CMK (cell line): ENCODE results near the gene RNF144B.
"Not testable (repeated sequence)": the region's sequence is repeated elsewhere in the genome, so short reads cannot be mapped to it uniquely, and the experiment has no call there.

ENCODE experiments used
- DNase-seq: peaks from one replicate; pipeline ENCODE4 v3.0.0-alpha.2; 2010; ENCODE audit warnings: low read depth

Gene RNF144B

DNA sequence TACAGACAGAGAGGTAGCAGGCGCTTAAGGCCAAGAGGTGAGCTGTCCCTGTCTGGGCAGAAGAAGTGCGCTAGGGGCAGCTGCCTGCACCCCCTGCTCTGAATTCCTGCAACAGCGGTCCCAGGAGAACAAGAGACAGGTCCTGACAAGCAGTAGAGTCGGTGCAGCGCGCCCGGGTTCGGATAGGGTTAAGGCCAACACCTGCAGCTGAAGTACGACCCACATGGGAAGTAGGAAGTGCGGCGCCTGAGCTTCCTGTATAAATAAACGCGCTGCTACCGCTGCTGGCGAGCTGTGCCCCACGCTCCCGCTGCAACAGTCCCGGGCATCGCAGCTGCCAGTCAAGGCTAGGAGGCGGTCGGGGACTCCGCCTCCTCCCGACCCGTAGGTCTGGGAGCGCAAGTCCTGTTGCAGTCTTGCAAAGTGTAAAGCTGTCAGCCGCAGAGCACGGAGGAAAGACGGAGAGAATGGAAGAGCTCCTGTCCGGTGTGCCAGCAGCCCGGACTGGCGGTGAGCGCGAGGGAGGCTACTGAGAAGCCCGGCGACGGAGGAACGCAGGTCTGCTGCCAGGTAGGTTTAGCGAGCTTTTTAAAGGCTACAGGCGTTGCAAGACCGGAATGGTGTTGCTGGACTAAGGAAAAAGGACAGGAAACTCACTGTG, at the start of gene RNF144B:
Gene RNF144B (plus strand): TSS at position 290 of the 661 bp plus-strand sequence. CDS start 12,185 bp downstream, outside the sequence.
- peak; percentile 53 for DNase-seq

DNA sequence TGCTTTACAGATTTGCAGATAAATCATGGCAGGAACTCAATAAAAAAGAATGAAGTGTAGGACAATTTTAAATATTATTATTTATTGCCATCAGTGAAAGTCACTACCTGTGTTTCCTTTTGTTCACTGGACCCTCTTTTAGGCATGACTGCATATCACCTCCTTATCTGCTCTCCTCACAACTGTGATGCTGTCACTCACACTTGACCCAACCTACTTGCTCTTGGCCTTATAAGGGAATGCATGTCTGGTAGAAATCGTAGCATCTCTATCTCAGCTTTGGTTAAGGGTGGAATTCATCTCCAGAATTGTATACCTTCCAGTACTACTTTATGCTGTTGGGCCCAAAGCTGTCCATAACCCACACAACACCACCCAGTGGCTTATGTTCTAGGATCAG, 47.6 kb upstream of the RNF144B start:
- no peak for DNase-seq

DNA sequence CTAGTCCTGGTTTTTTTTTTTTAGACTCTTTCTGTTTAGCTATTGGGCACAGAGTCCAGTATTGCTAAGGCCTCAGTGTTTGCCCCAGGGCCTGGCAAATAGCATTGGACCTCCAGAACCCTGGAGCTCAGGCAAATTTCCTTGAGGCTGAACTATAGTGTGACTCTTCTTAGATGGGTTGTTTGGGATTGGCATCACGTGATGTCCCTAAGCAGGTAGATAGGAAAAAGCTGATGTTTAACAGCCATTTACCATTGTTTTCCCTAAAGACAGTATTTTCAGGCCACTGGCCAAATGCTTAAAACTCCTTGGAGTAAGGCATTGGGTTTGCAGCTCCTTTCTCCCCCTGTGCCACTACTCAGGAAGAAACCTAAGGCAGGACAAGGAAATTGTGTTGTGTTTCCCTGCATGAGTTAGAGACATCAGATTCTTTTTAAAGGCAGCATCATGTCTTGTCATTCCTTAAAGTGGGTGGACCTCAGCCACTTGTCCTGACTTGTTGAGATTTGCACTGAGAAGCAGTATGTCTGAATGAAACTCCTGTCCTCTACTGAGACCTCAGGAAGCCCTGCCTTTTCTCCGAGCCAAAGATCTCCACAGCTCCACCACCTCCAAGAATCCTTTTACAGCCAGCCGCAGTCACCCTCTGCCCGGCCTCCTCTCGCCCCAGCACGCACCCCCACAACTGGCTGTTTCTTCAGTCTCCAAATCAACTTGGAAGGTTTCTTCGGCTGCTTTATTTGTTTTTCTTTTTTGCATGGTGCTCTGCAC, 46.2 kb upstream of the RNF144B start:
- DNase-seq = no peak

DNA sequence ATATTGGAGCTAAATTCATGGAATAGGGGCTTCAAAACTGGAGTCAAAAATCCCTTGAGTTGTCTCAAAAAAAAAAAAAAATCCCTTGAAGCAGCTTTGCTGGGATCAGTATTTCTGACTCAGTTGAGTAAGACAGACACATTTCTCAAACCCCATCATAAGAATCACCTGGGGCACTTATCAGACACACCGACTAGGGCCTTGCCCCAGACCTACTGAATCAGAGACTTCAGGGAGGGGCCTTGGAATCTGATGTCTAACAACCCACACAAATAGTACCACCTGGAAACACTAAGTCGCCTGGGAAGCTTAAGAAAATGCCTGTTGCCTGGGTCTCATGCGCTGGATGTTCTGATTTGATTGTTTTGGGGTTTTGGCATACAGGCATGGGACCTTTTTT, 44.9 kb upstream of the RNF144B start:
- DNase-seq = no peak

DNA sequence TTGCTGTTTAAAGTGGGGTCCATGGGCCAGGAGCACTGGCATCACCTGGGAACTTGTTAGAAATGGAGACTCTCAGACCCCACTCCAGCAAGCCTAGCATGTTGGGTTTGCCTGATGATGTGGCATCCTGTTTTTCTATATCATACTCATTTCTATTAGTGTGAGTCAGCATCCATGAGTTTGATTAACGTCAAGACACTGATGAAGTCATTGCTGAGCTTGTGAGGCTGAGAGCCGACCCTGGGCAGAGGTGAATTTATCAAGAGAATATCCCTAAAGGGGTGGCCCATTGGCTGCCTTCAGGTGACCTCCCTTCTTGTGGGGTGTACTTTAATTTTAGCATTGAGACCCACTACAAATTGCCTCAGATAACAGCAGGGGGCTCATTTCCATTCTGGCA, 43.4 kb upstream of the RNF144B start:
- no peak for DNase-seq

DNA sequence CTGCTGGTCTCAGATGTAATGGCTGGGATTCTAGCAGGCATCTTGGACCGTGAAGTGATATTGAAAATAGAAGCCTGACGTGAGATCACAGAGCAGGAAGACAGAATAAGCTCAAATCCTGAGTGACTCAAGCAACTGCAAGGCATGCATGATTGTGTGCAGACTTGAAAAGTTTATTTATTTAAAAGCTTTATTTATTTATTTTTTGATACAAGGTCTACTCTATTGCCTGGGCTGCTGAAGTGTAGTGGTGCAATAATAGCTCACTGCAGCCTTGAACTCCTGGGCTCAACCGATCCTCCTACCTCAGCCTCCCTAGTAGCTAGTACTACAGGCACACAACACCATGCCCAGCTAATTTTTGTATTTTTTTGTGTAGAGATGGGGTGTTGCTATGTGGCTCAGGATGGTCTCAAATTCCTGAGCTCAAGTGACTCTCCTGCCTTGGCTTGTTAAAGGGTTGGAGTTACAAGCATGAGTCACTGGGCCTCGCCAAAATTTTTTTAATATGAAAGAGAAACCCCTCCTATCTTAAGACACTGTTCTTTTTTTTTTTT, 40.1 kb upstream of the RNF144B start:
- no peak for DNase-seq

DNA sequence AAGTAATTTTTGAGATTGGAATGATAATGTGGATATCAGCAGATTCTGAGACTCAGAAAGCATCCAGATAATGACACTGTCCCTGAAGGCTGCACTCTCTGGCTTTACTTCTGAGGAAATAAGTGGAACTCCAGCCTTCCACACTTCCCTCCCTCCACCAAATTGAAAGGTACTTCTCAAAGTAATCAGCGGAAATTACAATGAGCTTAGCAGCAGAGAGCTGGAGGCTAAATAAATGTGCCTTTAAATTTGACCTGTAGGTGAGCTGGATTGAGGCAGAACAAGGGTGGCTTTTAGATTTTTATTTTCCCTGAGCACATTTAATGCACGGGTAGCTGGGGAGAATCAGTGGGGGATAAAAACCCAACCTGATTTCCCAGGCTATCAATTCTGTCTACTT, 39.3 kb upstream of the RNF144B start:
- no peak for DNase-seq

DNA sequence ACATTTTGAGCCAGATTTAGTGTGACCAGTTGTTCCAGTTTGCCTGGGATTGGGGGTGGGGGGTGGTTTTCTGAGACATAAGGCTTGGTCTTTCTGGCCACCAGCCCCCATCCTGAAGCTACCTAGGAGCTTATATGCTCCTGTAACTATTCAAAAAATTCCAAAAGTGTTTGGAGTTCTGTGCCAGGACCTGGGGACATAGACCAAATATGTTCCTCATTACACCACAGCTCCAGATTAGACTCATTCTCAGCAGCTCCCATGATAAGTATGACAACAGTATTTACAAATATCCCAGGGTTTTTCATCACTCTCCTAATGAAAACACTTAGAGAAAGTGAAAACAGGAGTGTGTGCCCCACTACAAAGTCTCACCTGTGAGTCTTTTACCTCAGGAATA, 37.8 kb upstream of the RNF144B start:
- no peak for DNase-seq

DNA sequence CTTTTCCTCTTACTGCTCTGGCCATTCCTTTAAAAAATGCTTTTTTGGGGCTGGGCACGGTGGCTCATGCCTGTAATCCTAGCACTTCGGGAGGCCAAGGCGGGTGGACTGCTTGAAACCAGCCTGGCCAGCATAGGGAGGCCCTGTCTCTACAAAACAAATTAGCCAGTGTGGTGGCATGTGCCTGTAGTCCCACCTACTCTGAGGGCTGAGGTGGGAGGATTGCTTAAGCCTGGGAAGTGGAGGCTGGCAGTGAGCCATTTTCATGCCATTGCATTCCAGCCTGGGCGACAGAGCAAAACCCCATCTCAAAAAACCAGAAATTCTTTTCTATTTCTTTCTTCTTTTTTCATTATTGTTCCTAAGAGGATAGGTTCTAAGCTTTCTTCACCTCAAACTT, 36.9 kb upstream of the RNF144B start:
- DNase-seq = no peak

DNA sequence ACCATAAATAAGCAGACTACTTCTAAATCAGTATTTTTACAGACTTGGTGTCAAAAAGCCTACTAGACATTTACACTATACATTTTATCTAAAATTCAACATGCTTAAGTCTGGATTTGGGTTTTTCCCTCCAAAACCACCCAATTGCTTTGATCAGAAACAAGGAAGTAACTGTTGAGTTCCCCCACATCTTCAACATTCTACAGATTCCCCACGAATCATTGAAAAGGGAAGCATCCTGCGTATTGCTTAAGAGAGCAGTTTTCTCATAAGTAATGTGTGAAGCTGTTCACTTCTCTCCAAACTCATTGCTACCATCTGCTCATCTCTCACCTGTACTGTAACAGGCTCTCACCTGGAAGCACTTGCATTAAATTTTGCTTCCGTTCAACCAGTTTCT, 36.4 kb upstream of the RNF144B start:
- DNase-seq = no peak

DNA sequence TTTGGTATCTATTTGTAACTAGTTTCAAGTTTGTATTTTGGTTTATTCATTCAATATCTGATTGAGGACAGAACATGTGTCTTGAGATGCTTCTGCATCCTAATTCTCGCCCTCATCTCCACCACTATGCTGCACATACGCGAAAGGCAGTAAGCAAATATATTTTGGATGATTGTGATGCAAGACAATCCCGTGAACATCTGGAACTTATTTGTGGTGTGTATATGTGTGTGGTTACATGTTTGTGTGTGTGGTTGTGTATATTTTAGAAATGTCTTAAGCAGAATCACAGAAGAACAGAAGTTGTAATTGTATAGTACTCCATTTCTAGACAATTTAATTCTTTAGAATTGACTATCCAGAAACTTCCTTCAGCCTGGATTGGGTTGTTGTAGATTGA, 35.1 kb upstream of the RNF144B start:
- DNase-seq = no peak

DNA sequence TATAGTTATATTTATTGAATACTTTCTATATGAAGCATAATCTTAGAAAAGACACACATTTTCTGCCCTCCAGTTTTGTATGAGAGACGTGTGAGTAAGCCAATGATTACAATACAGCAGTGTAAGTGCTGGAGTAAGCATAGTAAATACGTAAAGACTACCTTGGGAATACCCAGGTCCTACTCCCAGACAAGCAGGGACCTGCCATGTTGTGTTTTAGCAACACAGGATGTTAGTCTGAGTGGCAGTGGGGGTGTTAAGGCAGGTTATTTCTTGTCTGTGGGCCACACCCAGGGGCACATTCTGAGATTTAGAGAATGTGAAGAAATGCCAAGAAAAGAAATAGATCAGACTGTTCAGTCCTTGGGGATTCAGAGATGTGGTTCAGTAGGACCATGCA, 34.3 kb upstream of the RNF144B start:
- no peak for DNase-seq

DNA sequence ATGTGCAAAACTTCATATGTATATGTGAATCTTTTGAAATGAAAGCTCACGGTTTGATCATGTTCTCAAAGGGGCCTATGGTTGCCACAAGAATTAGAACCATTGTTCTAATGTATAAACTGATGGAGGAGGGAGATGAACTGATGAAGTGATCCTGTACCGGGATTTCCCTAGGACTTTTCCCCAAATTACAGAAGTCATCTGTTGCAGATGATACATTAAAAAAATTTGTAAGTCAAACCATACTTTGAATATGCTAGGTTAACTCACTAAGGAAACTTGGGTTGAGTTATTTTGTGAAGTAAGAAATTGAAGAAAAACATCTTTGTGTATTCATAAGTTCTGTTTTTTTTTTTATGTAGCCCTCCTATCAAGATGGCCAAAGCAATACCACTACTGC, 33.9 kb upstream of the RNF144B start:
- DNase-seq = no peak

DNA sequence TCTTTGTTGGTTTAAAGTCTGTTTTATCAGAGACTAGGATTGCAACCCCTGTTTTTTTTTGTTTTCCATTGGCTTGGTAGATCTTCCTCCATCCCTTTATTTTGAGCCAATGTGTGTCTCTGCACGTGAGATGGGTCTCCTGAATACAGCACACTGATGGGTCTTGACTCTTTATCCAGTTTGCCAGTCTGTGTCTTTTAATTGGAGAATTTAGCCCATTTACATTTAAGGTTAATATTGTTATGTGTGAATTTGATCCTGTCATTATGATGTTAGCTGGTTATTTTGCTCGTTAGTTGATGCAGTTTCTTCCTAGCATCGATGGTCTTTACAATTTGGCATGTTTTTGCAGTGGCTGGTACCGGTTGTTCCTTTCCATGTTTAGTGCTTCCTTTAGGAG, 29.6 kb upstream of the RNF144B start:
- DNase-seq = not testable (repeated sequence)

DNA sequence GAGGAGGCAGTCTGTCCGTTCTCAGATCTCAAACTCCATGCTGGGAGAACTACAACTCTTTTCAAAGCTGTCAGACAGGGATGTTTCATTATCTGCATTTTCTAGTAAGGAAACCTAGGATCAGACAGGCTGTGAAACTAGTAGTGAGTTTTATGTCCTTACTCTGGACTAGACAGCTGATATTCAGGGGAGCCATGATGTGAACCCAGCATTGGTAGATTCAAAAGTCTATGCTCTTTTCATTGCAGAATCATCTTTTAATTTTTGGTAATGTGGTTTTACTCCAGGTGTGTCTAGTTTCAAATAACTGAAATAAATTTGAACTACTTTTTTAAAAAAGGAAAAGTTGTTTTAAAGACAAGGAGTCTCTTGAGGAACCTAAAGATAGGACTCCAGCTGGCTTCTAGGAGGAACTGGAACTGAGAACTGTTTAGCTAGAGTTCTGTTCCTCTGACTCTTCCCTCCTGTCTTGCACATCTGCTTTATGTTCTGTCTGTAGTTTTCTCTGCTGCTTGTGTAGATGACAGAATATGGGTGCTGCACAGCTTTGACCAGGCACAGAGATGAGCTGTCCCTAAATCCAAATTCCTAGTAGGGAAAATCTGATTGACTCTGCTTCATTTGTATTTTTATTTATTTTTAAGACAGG, 27.8 kb upstream of the RNF144B start:
- DNase-seq = no peak

DNA sequence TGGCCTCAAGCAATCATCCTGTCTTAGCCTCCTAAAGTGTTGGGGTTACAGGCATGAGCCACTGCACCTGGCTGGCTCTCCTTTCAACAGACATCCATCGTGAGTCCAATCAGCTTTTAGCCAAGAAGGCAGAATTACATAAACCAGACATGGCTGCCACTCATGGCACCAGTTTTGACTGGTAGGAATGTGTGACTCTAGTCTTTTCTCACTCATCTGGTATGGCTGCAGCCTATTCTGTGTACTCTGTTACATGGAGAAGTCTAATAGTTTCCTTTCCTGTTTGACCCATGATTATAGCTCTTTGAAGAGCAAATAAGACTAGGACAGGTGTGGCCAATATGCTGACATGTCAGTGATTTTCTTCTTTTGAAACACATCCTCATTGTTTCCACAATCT, 27.0 kb upstream of the RNF144B start:
- DNase-seq = no peak

DNA sequence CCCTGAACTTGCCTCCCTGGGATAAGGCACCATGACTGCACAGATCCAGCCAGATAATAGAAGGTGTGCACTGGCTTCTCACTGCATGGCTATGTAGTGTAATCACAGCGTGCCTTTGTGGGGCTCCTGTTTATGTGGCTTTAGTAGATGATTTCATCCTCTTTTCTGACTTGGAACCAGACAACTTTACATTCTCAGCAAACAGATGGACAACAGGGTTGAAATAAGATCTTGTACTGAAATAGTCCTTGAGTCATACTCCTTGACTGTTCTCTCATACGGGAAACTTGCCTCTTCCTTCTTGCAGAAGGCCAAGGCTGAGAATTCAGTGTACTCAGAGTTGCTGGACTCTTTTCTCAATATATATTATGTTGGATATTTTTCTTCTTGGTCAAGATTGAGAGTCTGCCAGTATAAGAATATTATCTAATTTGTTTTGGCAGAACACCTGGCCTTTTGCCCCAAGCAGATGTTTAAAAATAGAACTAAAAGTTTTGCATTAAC, 25.0 kb upstream of the RNF144B start:
- no peak for DNase-seq

DNA sequence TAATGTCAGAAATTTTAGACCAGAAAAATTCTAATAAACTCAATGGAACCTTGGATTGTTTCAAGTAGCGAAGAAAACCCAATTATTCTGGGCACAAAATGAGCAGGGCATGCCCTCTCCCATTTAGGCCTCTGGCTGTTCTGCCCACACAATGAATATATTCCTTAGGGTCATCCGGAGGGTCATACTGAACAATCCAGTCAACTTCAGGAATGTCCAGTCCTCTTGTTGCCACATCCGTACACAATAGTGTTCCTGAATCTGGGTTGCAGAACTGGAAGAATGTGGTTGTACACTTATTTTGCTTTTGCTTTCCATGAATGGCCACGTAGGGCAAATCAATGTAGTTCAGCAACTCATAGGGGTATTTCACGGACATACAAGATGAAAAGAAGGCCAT, 23.4 kb upstream of the RNF144B start:
- no peak for DNase-seq

DNA sequence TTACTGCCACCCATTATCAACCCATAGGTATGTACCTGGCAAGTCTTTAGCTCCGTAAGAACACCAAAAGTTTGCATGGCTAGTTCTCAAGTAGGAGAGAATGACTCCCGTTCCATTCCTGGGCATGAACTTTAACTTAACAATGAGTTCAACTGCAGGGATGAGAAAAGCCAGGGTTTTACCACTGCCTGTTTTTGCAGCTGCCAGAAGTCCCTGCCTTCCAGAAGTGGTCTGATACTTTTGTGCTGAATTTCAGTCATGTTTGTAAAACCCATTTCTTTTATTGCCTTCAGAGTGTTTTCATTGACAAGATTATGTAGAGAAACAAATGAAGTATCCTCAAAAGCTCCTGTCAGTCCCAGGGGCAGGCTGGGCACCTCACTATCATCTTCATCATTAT, 22.6 kb upstream of the RNF144B start:
- not testable (repeated sequence) for DNase-seq

DNA sequence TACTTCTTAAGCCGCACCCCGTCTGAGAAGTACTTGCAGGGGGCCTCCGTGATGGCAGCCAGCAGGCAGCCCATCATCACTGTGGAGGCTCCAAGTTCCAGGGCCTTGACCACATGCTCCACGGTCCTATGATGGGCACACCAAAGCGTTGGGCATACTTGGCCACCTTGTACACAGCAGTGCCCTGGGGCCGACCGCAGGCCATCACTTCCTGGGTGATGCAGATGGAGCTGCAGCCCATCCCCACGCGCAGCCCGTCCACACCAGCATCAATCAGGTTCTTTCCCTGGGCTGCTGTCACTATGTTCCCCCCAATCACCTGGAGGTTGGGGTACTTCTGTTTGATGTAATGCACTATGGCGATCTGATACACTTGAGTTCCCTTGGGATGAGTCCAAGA, 19.8 kb upstream of the RNF144B start:
- DNase-seq = no peak

DNA sequence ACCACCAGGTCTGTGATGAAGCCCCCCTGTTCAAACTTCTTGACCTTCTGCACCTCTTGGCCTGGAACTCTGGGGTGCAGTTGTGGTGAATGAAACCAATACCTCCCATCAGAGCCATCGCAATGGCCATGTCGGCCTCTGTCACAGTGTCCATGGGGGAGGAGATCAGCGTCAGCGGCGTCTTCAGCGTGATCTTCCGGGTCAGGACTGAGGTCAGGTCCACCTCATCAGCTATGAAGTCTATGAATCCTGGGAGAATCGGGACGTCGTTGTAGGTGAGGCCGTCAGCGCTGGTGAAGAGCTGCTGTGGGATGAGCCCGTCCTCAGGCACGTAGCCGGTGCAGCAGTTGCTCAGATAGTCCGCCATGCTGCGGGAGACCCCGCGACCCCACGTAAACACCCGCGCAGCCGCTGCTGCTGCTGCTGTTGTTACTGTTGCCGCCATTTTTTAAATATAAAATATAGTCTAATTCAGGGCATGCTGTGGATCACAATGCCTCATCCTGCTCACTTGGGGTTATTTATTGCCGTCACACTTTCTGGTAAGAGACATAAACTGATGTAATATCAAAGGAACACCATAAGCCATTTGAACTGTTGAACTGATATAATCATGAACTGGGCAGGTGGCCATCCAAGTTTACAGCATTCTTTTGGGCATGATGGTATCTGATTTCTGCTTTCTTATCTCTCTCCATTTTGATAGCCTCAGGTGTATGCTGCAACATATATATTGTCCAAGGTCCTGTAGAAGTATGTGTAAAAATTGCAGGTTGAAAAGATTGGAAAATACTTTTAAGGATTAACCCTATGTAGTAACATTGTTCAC, 18.7 kb upstream of the RNF144B start:
- DNase-seq = no peak

DNA sequence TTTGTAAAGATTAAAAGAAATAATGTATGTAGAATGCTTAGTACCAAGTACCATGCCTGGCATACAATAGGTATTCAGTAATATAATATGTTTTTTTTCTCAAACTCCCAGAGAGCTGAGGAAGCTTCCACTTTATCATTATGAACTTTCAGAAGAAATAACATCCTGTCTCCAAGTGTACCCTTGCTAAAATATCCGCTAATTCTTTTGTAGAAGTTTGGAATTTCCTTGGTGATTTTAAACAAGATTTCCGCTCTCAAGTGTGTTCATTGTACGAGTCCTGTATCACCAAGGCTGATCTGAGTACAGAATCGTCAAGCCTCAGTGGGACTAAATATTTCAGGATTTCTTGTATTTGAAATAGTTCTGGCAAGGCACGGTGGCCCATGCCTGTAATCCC, 16.1 kb upstream of the RNF144B start:
- no peak for DNase-seq
